HEK293 (cell line): ENCODE measurements around the gene UBXN1.

Experiments
- CTCF ChIA-PET: fragments of 350-600 bp; formaldehyde crosslinking; extraction: SDS; loops from one replicate; lab custom pipeline; 2021; ENCODE audit warnings: antibody characterized with exemption; lab: Yijun Ruan, JAX
- POLR2A ChIA-PET: fragments of 300-600 bp; formaldehyde crosslinking; extraction: SDS; loops from one replicate; lab custom pipeline; 2020; ENCODE audit warnings: antibody characterized with exemption, inconsistent platforms; lab: Yijun Ruan, JAX
- H3K27ac ChIP-seq: fragments of 200-500 bp; sonication (Bioruptor generic); 2 replicates; pipeline ENCODE4 v1.5.1; 2014; ENCODE audit warnings: low read depth, low read length, control low read depth, inconsistent platforms; ENCODE audit errors: extremely low read depth
- H3K36me3 ChIP-seq, 2 experiments: fragments of 200-500 bp in 1 of 2; sonication (Bioruptor generic) in 1 of 2; 1 replicate in 1 of 2; 2 replicates in 1 of 2; pipeline ENCODE4 v1.5.1; 2014 to 2017; ENCODE audit warnings: inconsistent platforms in 2 of 2, low read length in 2 of 2; ENCODE audit not compliant: control insufficient read depth in 2 of 2, insufficient read depth in 1 of 2
- H3K4me1 ChIP-seq: fragments of 200-500 bp; sonication (Bioruptor generic); 2 replicates; pipeline ENCODE4 v1.5.1; 2014; ENCODE audit warnings: mild to moderate bottlenecking, low read length, inconsistent platforms; ENCODE audit not compliant: control insufficient read depth, insufficient read depth
- H3K4me3 ChIP-seq: 2 replicates; pipeline ENCODE4 v1.5.1; 2011; ENCODE audit warnings: low read depth, mild to moderate bottlenecking, control low read depth, low read length, moderate library complexity
- H3K9me3 ChIP-seq: fragments of 200-500 bp; sonication (Bioruptor generic); 2 replicates; pipeline ENCODE4 v1.5.1; 2014; ENCODE audit warnings: low read depth, low read length, inconsistent platforms; ENCODE audit not compliant: control insufficient read depth, insufficient read depth
- SP2 ChIP-seq: fragments of 450-650 bp; formaldehyde crosslinking; IDR thresholded peaks from 2 replicates; pipeline ENCODE4 v1.5.1; 2016; ENCODE audit warnings: missing biosample characterization, missing genetic modification characterization
- ZBTB48 ChIP-seq: fragments of 450-650 bp; formaldehyde crosslinking; IDR thresholded peaks from 2 replicates; pipeline ENCODE4 v1.5.1; 2016; ENCODE audit warnings: missing biosample characterization, missing genetic modification characterization
- TF ChIP-seq, protein P1 (sequence below): fragments of 450-650 bp; formaldehyde crosslinking; IDR thresholded peaks from 2 replicates; pipeline ENCODE4 v1.5.1; 2016; ENCODE audit warnings: missing biosample characterization, missing genetic modification characterization
- TF ChIP-seq, protein P2 (sequence below): fragments of 450-650 bp; formaldehyde crosslinking; IDR thresholded peaks from 2 replicates; pipeline ENCODE4 v1.5.1; 2016; ENCODE audit warnings: missing biosample characterization, missing genetic modification characterization
- TF ChIP-seq, protein P3 (sequence below): fragments of 450-650 bp; formaldehyde crosslinking; conservative IDR thresholded peaks from 2 replicates; pipeline ENCODE4 v1.5.1; 2016; ENCODE audit warnings: low read depth, missing biosample characterization, missing genetic modification characterization
- TF ChIP-seq, protein P4 (sequence below): fragments of 450-650 bp; formaldehyde crosslinking; optimal IDR thresholded peaks from 2 replicates; pipeline ENCODE3; 2016; ENCODE audit warnings: missing biosample characterization, mild to moderate bottlenecking, missing genetic modification characterization
- TF ChIP-seq, protein P5 (sequence below): fragments of 450-650 bp; formaldehyde crosslinking; IDR thresholded peaks from 2 replicates; pipeline ENCODE4 v1.5.1; 2016; ENCODE audit warnings: missing biosample characterization, missing genetic modification characterization
- TF ChIP-seq, protein P6 (sequence below): fragments of 450-650 bp; formaldehyde crosslinking; IDR thresholded peaks from 2 replicates; pipeline ENCODE4 v1.5.1; 2016; ENCODE audit warnings: missing biosample characterization, missing genetic modification characterization
- TF ChIP-seq, protein P7 (sequence below): fragments of 450-650 bp; formaldehyde crosslinking; IDR thresholded peaks from 2 replicates; pipeline ENCODE4; 2016; ENCODE audit warnings: missing biosample characterization, missing genetic modification characterization

Gene UBXN1

DNA sequence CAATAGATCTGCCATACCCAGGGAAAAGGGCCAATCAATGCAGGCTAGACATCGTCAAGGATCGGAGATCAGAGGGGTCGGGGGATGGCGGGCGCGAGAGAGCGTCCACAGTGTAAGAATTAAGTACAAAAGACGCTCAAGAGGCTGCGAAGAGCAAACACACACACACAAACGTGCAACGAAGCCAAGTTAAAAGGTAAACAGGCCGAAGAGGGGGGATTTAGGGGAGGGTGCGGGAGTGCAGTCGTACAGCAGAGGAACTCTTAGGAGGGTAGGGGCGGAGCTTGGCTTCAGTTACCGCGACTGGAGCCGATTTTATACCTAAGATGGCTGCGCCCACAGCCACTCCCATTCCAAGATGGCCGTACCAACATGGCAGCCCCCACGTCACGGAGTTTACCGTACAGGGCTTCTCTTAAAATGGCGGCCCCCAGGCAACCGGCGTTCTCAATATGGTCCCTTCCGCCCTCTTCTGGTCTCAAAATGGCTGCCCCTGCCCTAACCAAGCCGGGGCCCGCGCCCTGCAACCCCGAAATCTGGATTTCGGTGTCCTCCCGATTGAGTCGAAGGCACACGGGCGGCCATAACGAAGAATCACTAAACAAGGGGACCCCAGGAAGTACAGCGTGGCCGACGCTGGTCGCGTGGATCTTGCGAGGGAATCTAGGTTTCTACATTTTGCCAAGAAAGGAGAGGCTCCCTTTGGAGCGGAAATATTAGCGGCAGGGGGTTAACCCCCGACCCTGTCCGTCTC, 30.6 kb upstream of the UBXN1 start (continued):
- TF ChIP-seq, protein P1, sequence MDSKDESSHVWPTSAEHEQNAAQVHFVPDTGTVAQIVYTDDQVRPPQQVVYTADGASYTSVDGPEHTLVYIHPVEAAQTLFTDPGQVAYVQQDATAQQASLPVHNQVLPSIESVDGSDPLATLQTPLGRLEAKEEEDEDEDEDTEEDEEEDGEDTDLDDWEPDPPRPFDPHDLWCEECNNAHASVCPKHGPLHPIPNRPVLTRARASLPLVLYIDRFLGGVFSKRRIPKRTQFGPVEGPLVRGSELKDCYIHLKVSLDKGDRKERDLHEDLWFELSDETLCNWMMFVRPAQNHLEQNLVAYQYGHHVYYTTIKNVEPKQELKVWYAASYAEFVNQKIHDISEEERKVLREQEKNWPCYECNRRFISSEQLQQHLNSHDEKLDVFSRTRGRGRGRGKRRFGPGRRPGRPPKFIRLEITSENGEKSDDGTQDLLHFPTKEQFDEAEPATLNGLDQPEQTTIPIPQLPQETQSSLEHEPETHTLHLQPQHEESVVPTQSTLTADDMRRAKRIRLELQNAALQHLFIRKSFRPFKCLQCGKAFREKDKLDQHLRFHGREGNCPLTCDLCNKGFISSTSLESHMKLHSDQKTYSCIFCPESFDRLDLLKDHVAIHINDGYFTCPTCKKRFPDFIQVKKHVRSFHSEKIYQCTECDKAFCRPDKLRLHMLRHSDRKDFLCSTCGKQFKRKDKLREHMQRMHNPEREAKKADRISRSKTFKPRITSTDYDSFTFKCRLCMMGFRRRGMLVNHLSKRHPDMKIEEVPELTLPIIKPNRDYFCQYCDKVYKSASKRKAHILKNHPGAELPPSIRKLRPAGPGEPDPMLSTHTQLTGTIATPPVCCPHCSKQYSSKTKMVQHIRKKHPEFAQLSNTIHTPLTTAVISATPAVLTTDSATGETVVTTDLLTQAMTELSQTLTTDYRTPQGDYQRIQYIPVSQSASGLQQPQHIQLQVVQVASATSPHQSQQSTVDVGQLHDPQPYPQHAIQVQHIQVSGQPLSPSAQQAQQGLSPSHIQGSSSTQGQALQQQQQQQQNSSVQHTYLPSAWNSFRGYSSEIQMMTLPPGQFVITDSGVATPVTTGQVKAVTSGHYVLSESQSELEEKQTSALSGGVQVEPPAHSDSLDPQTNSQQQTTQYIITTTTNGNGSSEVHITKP (tag by site-specific recombination): peak; percentile 49
- TF ChIP-seq SP2: 0 out of 2 replicates have a peak, but pooled peaks have one; percentile 10
- TF ChIP-seq, protein P2, sequence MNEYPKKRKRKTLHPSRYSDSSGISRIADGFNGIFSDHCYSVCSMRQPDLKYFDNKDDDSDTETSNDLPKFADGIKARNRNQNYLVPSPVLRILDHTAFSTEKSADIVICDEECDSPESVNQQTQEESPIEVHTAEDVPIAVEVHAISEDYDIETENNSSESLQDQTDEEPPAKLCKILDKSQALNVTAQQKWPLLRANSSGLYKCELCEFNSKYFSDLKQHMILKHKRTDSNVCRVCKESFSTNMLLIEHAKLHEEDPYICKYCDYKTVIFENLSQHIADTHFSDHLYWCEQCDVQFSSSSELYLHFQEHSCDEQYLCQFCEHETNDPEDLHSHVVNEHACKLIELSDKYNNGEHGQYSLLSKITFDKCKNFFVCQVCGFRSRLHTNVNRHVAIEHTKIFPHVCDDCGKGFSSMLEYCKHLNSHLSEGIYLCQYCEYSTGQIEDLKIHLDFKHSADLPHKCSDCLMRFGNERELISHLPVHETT (tag by site-specific recombination): 0 out of 2 replicates have a peak, but pooled peaks have one; percentile 23
- TF ChIP-seq, protein P3, sequence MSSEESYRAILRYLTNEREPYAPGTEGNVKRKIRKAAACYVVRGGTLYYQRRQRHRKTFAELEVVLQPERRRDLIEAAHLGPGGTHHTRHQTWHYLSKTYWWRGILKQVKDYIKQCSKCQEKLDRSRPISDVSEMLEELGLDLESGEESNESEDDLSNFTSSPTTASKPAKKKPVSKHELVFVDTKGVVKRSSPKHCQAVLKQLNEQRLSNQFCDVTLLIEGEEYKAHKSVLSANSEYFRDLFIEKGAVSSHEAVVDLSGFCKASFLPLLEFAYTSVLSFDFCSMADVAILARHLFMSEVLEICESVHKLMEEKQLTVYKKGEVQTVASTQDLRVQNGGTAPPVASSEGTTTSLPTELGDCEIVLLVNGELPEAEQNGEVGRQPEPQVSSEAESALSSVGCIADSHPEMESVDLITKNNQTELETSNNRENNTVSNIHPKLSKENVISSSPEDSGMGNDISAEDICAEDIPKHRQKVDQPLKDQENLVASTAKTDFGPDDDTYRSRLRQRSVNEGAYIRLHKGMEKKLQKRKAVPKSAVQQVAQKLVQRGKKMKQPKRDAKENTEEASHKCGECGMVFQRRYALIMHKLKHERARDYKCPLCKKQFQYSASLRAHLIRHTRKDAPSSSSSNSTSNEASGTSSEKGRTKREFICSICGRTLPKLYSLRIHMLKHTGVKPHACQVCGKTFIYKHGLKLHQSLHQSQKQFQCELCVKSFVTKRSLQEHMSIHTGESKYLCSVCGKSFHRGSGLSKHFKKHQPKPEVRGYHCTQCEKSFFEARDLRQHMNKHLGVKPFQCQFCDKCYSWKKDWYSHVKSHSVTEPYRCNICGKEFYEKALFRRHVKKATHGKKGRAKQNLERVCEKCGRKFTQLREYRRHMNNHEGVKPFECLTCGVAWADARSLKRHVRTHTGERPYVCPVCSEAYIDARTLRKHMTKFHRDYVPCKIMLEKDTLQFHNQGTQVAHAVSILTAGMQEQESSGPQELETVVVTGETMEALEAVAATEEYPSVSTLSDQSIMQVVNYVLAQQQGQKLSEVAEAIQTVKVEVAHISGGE: peak; percentile 91
- TF ChIP-seq, protein P4, sequence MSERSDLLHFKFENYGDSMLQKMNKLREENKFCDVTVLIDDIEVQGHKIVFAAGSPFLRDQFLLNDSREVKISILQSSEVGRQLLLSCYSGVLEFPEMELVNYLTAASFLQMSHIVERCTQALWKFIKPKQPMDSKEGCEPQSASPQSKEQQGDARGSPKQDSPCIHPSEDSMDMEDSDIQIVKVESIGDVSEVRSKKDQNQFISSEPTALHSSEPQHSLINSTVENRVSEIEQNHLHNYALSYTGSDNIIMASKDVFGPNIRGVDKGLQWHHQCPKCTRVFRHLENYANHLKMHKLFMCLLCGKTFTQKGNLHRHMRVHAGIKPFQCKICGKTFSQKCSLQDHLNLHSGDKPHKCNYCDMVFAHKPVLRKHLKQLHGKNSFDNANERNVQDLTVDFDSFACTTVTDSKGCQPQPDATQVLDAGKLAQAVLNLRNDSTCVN (tag by site-specific recombination): peak; percentile 31
- TF ChIP-seq, protein P5, sequence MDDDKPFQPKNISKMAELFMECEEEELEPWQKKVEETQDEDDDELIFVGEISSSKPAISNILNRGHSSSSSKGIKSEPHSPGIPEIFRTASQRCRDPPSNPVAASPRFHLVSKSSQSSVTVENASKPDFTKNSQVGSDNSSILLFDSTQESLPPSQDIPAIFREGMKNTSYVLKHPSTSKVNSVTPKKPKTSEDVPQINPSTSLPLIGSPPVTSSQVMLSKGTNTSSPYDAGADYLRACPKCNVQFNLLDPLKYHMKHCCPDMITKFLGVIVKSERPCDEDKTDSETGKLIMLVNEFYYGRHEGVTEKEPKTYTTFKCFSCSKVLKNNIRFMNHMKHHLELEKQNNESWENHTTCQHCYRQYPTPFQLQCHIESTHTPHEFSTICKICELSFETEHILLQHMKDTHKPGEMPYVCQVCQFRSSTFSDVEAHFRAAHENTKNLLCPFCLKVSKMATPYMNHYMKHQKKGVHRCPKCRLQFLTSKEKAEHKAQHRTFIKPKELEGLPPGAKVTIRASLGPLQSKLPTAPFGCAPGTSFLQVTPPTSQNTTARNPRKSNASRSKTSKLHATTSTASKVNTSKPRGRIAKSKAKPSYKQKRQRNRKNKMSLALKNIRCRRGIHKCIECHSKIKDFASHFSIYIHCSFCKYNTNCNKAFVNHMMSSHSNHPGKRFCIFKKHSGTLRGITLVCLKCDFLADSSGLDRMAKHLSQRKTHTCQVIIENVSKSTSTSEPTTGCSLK (tag by site-specific recombination): no peak
- TF ChIP-seq, protein P6, sequence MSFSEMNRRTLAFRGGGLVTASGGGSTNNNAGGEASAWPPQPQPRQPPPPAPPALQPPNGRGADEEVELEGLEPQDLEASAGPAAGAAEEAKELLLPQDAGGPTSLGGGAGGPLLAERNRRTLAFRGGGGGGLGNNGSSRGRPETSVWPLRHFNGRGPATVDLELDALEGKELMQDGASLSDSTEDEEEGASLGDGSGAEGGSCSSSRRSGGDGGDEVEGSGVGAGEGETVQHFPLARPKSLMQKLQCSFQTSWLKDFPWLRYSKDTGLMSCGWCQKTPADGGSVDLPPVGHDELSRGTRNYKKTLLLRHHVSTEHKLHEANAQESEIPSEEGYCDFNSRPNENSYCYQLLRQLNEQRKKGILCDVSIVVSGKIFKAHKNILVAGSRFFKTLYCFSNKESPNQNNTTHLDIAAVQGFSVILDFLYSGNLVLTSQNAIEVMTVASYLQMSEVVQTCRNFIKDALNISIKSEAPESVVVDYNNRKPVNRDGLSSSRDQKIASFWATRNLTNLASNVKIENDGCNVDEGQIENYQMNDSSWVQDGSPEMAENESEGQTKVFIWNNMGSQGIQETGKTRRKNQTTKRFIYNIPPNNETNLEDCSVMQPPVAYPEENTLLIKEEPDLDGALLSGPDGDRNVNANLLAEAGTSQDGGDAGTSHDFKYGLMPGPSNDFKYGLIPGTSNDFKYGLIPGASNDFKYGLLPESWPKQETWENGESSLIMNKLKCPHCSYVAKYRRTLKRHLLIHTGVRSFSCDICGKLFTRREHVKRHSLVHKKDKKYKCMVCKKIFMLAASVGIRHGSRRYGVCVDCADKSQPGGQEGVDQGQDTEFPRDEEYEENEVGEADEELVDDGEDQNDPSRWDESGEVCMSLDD: peak; percentile 49

DNA sequence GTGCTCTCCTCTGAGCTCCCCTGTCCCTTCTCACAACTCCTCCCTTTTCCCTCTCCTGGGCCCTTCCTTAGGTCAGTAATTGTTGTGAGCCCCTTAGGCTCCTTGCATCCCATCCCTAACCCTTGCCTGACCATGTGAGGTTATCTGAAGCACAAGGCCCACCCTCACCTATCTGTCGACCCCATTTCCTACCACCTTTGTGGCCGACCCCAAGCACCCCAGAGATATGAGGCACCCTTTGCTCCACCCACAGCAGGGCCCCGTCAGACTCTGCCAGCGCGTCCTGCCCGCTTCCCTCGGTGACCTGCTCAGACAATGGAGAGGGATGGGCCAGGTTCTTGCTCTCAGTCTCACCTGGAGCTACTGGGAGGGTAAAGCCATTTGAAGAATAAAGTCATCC, 29.9 kb upstream of the UBXN1 start:
- POLR2A ChIA-PET: interaction anchor here (0.8 to 3.4 kb wide), 10 partner anchors 10 to 133 kb away, joined by 3 to 11 read pairs (median 4); partner anchors contain the start of genes C11orf98, CSKMT, HNRNPUL2 and LBHD1
- CTCF ChIA-PET: no interaction called here

More for the DNA sequence above, 29.9 kb upstream of the UBXN1 start:
- peak; percentile 48 for TF ChIP-seq ZBTB48 (tag by site-specific recombination)
- TF ChIP-seq, protein P7, sequence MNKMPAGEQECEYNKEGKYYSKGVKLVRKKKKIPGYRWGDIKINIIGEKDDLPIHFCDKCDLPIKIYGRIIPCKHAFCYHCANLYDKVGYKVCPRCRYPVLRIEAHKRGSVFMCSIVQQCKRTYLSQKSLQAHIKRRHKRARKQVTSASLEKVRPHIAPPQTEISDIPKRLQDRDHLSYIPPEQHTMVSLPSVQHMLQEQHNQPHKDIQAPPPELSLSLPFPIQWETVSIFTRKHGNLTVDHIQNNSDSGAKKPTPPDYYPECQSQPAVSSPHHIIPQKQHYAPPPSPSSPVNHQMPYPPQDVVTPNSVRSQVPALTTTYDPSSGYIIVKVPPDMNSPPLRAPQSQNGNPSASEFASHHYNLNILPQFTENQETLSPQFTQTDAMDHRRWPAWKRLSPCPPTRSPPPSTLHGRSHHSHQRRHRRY (tag by site-specific recombination): no peak
- Histone ChIP-seq H3K36me3 (peaks cover 0 to 89% of the 10 kb centered on the region in 2 experiments; a peak in 1 of 3 replicates), H3K9me3 (no peaks in the 10 kb centered on the region), H3K4me3 (no peak overlapping the region), H3K27ac (no peak overlapping the region), H3K4me1 (peaks cover 3% of the 10 kb centered on the region; the same call in 1 of the 2 replicates)
